ENCODE results near the gene PDIK1L.

The PDIK1L gene

DNA sequence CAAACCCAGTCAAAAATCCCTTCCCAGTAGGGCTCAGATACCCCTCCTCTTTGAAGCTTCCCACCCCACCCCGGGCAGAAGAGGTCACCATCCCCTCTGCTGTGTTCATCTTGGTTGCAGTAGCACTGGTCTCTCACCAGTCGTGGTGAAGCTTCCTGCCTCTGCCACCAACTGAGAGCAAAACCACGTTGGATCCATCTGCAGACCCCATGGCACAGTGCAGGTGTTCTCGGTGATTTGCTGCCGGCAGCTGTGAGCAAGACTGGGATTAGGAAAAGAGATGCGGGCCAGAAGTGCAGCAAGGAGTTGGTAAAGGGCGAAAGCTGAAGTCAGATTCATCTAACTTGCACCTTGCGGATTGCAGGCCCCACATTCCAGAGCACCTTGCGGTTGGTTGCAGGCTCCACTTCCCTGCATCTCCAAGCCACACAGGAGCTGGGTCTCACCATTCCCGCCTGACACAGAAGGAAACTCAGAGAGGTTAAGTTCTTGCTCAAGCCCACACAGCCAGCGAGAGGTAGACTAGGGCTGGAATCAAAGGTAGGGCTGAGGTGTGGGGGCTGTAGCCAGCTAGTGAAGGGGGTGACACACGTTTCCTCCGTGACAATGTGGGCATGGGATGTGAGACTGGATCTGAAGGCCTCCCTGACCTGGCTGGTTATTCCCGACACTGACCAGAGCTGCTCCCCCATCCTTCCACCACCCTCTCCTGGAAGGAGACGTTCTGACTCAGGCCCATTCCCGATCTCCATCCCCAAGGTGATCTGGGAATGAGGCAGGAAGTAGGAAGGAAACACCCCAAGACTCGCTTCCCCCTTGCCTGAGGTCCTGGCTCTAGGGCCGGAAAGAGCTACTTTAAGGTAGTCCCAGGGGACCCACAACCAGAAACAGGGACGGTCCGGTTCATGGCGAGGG, 44.0 kb downstream of the PDIK1L start:
- no peak for DNase-seq (ENCODE audit: low spot score)

- DNase-seq (ENCODE audit: low spot score), result peak; percentile 10
Measured at GRCh38 chr1:26156285-26157038, 44.8 kb downstream of the PDIK1L start.

GRCh38 chr1:26158271-26158907, 46.8 kb downstream of the PDIK1L start:
- no peak for DNase-seq (ENCODE audit: low spot score)

GRCh38 chr1:26158908-26159742, 47.5 kb downstream of the PDIK1L start, which contains the start of gene FAM110D:
TSS of gene FAM110D (plus strand) at chr1:26159079. CDS start at chr1:26161292, 2,213 bp downstream.
- DNase-seq (ENCODE audit: low spot score), result no peak

- DNase-seq (ENCODE audit: low spot score), result no peak
Measured at GRCh38 chr1:26159743-26160039, 48.1 kb downstream of the PDIK1L start.

DNA sequence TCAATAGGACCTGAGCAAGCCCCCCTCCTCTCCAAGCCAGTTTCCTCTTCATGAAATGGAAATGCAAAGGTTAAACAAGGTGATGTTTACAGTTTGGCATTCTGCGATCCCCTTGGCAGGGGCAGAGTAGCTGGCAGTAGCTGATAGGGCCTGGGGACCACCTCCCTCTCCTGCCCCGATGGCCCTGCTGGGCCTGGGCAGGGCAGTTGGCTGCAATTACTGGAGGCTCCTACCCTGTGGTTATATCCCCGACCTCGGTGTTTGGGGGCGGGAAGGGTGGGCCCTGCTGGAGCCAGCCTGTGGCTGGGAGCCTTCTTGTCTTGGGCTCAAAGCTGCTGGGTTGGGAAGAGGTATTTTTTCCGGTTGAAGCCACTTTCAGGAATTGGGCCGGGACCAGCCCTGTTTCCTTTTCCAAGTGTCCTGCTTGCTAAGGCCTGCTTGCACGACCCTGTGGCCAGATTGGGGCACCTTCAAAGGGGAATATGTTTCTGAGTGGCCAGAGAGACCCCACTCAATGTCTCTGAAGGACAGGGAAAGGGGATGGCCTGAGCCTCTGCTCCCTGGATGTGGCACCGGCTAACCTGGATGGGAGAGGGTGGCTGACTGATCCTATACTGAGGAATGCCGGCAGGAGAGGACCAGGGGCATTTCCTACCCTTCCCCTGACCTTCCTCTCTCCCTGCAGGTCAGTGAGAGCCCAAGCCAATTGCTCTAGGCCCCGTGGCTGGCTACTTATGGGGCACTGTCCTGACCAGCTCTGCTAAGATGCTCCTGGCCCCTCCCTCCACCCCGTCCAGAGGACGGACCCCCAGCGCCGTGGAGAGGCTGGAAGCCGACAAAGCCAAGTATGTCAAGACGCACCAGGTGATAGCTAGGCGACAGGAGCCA, 49.1 kb downstream of the PDIK1L start:
- peak; percentile 9 for DNase-seq (ENCODE audit: low spot score)

- peak; percentile 75 for DNase-seq (ENCODE audit: low spot score)
Measured at GRCh38 chr1:26161415-26162219, 50.0 kb downstream of the PDIK1L start.

DNA sequence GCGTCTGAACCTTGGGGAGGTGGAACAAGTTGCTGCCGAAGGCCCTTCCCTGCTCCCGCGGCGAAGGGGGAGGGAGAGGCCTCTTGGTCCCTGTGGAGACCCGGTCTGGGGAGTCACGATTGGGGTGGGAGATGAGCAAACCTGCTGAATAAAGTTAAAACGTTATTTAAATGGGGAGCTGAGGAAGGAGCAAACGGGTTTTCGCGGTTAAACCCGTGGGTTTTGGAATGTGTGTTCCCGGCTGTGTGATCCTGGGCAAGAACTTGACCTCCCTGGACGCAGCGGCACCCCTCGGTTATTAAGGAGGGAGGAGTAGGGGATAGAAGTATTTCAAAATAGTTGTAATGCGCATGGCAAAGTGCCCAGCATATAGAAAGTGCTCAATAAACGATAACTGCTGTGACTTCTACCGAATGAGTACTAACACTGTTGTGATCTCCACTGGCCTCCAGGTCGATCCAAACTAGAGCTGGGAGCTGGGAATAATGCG, 50.6 kb downstream of the PDIK1L start:
- no peak for DNase-seq (ENCODE audit: low spot score)

- DNase-seq (ENCODE audit: low spot score), result no peak
Measured at GRCh38 chr1:26163684-26164035, 52.0 kb downstream of the PDIK1L start.

GRCh38 chr1:26164036-26164860, 52.6 kb downstream of the PDIK1L start:
- peak; percentile 76 for DNase-seq (ENCODE audit: low spot score)

DNA sequence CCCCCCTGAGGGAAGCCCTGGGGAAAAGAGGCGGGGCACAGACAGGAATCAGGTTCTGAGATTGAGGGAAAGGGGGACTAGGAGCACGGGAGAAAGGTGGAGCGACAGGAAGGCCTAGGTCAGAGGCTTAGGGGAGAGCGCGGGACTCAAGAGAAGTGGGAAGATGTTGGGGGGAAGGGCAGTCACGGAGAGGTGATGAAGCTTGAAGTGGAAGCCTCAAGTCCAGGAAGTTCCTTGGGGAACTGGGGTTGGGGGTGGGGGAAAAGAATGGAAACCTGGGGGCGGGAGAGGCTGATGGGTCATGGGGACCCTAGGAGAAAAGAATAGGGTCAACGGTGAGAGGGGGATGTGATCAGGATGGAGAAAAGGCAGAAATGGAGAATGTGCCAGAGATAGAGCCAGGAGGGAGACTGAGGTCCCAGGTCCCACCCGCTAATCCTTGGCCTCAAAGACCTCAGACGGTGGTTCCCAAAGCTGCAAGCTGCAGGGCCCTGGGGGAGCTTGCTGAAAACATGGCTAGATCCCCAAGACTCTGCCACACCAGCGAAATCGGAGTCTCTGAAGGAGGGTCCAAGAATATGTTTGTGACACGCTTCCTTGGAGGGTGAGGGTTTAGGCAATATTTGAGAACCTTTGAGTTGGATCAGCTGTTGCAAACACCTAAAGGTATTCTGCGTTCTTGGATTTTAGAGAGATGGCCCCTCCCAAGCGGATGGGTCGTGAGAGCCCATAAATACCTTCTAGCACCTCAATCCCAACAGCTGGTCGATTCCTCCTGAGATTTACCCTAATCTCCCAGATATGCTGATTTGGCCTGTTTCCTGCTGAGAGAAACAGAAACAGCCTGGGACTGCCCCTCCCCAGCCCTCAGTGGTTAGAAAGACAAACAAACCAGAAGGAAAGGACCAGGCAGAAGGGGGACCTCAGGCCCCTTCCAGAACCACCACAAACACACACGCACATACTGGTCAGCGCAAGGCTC, 53.5 kb downstream of the PDIK1L start:
- no peak for DNase-seq (ENCODE audit: low spot score)

DNA sequence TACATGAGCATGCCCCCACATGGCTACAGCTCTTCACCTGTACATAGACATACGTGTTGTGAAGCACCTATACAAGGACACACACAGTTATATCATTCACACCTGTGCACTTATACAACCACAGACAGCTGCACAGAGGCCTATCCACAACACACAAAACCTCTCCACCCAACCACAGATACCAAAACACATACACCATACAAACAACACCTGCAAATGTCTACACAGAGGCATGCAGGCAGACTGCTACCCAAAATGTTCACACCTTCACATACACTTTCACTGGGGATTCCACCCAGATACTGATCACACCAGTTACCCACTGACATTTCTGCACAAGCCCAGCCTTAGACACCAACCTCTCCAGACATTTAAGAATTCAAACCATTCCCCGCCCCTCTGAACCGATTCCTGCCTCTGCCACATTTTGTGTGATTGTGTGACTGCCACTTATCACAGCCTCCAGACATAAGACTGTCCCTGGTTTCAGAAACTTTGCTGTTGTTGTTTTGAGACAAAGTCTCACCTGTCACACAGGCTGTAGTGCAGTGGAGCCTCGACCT, 55.2 kb downstream of the PDIK1L start:
- DNase-seq (ENCODE audit: low spot score), result no peak

DNA sequence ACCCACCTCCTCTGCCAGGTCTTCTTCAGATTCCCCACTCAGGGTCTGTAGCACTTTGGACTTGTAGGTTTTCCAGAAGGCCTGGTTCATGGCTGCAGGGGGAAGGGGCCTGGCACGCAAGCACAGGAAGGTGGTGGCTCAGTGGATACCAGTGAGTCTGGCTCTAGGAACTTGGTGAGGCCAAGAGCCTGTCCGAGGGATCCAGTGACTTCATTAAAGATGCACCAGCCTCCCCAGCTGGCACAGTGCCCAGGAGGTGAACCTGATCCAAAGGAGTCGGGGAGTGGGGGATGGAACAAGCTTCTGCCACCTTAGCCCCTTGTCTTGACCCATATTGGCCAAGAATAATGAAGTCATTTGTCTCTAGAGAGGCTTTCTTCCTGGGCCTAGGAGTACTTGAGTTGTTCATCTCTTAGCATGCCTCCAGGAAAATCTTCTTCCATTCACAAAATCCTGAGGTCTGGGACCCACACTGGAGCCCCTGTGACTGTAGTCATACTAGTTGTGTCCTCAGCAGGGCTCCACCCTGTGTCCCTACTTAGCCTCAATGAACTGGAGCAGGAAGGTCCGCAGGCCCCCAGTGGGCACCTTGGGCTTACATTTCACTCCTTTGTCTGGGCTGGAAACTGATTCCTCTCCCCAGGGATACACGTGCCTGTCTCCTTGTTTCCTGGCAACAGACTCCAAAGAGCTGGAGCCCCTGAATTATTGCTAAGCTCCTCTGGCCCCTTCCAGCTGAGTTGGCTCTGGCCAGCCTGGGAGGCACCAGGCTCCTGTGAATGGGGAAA, 57.0 kb downstream of the PDIK1L start, which contains the start of gene C1orf232:
TSS of gene C1orf232 (minus strand) at position 554 of the 788 bp plus-strand sequence. CDS start at position 90, 464 bp downstream.
- no peak for DNase-seq (ENCODE audit: low spot score)

DNA sequence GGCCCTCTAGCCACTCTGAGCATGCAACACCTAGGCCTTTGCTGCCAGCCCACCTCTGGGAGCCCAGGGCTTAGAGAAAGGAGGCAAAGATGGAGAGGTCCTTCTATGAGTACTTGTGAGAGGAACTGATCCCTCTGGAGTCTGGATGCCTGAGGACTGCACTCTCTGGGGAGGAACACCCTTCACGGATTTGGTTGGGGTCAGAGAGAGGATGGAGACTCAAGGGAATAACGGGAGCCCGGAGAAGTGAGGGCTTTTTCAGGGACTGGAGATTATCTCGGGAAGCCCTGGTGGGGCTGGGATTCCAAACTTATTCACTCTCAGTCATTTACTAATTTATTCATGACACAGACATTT, 57.6 kb downstream of the PDIK1L start:
- no peak for DNase-seq (ENCODE audit: low spot score)

GRCh38 chr1:26169669-26170471, 58.2 kb downstream of the PDIK1L start, which contains the start of gene ZNF593:
TSS of gene ZNF593 (plus strand) at chr1:26169908. CDS start at chr1:26169984, 76 bp downstream.
- peak; percentile 100 for DNase-seq (ENCODE audit: low spot score)

DNA sequence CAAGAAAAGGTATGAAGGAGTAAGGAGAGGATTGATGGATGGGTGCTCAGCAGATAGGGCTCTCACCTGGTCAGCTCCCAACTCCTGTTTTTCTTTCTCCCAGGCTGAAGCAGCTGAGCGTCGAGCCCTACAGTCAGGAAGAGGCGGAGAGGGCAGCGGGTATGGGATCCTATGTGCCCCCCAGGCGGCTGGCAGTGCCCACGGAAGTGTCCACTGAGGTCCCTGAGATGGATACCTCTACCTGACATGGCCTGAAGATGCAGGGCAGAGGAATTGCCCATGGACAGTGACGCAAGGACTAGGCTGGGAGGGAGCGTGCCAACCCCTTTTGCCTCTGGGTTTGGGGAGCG, 58.8 kb downstream of the PDIK1L start:
- DNase-seq (ENCODE audit: low spot score), result no peak

Data from AG08396 (cell line).